ENCODE data around the gene PANX2.

The PANX2 gene

DNA sequence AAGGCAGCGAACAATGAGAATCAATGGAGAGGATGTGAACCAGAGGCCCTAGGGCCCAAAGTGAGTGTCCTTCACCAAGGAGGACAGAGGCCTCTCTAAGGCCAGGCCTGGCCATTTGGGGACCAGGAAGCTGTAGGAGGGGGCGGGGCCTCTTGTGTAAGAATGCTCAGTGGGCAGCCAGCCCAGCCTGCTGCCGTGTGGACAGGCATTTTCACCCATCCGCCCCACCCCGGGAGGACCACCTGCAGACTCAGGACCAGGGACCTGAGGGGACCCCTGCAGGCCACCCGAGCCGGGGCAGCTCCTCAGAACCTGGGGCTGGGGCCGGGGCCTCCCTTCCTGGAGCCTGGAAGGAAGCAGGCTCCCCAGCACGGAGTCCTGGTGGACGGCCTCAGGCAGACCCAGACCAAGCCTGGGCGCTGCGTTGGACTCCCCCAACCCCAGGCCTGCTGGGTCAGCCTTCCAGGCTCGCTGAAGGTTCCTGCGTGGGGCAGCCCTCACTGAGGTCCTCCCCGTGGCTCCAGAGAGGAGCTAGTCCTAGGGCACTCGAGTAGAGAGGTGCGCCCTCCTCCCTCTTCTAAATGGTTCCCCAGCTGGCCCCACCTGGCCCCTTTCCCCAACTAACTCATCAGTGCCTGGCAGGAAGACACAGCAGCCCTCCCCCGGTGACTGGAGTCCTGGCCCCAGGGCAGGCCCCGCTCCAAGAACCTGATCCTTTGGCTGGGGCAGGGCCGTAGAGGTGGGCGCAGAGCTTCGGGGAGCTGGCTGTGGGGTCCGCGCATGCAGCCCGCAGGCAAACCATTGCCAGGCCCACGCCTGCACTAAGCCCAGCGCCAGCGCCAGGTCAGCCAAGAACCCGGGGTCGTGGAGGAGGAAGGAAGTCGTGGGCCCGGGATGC lies 13.7 kb downstream of the PANX2 start:
- no peak for DNase-seq

DNA sequence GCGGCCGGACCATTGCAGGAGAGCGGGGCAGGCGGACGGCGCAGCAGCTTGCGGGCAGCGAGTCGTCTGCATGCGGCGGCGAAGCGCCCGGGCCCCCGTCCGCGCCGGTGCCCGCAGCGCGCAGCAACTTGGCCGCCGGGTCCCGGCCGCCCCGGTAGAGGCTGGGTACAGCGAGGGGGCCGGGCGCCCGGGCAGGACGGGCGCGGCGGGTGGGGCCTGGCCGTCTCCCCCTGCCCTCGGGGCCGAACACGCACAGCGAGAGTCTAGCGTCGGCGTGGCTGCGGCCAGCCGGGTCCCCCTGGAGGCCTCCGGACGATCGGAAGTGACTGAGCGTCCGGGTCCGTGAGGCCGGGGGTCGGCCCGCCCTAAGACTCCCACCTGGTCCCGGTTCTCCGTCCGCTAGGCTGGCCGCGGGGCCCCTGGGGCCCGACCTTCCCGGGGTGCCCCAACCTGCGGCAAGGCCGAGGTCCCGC lies 14.4 kb downstream of the PANX2 start:
- DNase-seq, result no peak

DNA sequence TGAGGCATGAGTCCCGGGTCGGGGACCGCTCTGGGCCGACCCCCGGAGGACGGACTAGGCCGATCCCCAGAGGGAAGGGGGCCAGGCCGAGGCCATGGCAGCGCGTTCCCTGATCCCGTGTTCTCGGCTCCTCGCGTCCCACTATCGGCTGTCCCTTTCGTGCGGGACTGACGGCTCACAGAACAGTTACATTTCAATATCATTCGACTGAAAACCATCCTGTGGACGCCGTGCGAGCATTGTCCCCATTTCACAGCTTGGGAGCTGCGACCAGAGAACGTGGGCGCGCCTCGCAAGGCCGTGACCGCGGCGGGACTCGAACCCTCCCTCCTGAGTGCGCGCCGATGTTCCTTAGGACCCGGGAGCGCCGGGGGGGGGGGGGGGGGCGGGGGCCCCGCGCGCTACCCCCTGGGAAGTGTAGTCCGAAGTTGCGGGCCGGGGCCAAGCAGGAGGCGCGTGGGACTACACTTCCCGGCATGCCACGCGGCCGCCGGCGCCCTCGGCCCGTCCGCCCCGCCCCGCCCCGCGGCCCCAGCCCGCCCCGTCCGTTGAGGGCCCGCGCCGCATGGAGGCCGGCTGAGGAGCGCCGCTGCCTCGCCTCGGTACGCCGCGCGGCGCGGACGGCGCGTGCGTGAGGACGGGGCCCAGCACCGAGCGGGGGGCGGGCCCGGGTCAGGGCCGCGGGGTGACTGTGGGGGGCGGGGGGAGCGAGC lies 15.0 kb downstream of the PANX2 start, which contains the start of gene TRABD:
Gene TRABD (plus strand): TSS at position 539 of the 713 bp plus-strand sequence. CDS start 7,148 bp downstream, outside the sequence.
- peak; percentile 59 for DNase-seq

- no peak for DNase-seq
Measured at GRCh38 chr22:50186181-50186714, 15.7 kb downstream of the PANX2 start.

DNA sequence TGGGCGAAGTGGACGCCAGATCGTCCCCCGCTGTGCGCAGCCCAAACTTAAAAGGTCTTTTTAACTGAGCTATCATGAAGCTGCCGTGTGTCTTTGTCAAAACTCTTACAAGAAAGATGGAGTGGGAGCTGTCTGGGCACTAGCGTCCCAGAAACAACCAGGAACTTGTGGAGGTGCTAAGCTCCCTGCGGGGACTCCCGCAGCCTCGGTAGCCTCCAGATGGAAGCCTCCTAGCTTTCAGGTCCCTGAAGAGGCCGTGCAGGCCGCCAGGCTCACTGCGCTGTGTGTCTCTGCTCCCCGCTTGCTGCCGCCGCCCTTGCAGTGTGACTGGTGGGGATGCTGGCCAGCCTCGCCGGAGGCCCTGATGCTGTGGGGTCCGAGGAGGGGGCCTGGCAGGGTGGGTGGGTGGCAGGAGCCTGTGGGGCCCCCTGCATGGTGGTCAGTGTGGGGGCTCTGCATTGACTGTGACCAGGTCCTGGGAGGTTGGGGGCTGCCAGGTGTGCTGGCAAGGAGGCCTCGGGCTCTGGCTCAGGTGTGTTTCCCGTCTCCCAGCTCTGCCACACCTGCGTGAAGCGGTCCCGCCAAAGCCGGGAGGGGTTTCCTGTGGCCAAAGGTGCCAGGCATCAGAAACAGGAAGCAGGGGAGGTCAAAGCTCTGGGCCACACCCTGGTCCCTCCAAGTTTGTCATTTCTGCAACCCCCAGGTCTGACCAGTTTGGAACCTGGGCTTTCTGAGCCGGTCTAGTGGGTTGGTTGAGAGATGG lies 16.4 kb downstream of the PANX2 start:
- DNase-seq, result no peak

DNA sequence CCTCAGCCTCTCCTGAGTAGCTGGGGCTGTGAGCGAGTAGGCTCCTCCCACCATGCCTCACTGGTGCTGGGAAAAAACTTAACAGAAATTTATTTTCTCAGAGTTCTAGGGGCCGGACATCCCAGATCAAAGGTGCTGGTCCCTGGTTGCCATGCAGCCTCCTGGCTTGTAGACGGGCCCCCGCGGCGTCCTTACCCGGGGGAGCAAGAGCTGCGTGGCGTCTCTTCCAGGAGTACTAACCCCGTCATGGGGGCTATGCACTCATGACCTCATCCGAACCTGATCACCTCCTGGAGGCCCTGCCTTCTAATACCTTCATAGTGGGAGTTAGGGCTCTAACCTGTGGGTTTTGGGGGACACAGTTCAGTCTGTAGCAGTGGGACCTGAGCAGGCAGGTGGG lies 17.8 kb downstream of the PANX2 start:
- no peak for DNase-seq

- no peak for DNase-seq
Measured at GRCh38 chr22:50189184-50189848, 18.8 kb downstream of the PANX2 start.

- DNase-seq, result peak; percentile 64
Measured at GRCh38 chr22:50189849-50190181, 19.3 kb downstream of the PANX2 start.

GRCh38 chr22:50190182-50190940 lies 19.8 kb downstream of the PANX2 start:
- DNase-seq, result peak; percentile 64

- DNase-seq, result no peak
Measured at GRCh38 chr22:50190941-50191741, 20.6 kb downstream of the PANX2 start.

GRCh38 chr22:50192436-50193204 lies 22.1 kb downstream of the PANX2 start:
- no peak for DNase-seq

GRCh38 chr22:50193621-50194020 lies 23.1 kb downstream of the PANX2 start:
- DNase-seq, result no peak

DNA sequence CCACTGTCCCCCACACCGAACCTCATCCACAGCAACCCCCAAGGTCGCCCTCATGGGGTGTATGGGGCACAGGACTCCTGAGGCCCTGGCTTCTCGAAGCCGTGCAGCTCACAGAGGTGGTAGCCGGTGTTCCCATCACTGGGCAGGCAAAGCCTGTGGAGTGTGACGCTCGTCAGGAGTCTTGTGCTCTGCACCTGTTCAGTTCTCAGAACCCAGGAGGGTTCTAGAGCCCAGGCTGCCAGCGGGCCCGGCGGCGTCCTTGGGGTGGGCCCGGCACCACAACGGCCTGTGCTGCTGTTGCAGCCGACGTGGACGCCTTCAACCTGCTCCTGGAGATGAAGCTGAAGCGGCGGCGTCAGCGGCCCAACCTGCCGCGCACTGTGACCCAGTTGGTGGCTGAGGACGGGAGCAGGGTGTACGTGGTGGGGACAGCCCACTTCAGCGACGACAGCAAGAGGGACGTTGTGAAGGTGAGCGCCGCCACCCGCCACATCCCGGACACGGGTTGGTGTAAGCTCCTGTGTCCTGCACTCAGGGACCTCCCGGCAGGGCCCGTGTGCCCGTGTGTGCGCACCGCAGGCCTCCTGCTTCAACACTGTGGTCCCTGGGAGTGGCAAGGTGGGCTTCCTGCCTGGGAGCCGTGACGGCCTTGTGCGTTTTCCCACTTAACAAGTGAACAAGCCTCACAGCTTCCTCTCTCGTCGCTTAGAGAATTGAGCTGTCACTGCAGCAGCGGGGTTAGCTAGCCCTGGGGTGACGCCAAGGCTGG lies 23.7 kb downstream of the PANX2 start:
- no peak for DNase-seq

DNA sequence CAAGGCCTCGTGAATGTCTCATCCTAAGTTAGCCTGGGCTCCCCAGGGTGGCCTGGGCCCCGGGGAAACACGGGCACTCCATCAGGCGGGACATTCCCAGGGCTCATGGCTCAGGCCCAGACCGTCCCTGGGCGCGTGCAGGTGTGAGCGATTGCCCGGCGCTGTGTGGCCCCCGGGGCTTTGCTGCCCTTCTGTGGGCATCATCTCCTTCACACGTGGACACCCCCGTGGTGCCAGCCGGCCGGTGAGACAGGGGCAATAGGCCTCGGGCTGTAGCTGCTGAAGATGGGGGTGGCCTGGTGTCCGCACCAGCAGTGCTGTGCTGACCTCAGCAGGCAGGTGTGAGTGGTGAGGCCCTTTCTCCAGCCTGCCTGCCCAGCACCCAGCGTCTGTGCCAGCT lies 25.7 kb downstream of the PANX2 start:
- DNase-seq, result no peak

DNA sequence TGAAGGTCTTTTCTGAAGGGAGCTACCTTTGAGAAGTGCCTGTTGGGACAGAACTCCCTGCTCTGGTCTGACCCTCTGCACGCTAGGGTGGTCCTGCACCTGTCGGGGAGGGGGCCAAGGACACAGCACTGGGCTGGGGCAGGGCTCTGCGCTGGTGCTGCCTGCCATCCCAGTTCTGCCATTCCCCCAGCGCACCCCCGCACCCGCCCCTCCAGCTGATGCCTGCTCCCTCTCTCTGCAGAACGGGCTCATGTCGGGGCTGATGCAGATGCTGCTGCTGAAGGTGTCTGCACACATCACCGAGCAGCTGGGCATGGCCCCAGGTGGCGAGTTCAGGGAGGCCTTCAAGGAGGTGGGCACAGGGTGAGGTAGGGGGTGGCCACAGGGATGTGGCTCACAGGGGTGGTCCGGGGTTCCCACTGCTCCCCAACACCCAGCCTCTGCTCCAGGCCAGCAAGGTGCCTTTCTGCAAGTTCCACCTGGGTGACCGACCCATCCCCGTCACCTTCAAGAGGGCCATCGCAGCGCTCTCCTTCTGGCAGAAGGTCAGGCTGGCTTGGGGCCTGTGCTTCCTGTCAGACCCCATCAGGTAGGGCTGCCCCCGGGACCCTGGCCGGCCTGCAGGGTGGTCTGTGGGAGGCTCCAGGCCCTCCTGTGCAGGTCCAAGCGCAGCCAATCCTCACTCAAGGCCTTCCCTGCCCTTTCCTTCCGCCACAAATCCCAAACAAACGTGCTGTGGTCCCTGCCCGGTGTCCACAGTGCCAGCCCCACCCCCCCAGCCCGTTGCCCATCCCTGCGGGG lies 26.7 kb downstream of the PANX2 start:
- no peak for DNase-seq

DNA sequence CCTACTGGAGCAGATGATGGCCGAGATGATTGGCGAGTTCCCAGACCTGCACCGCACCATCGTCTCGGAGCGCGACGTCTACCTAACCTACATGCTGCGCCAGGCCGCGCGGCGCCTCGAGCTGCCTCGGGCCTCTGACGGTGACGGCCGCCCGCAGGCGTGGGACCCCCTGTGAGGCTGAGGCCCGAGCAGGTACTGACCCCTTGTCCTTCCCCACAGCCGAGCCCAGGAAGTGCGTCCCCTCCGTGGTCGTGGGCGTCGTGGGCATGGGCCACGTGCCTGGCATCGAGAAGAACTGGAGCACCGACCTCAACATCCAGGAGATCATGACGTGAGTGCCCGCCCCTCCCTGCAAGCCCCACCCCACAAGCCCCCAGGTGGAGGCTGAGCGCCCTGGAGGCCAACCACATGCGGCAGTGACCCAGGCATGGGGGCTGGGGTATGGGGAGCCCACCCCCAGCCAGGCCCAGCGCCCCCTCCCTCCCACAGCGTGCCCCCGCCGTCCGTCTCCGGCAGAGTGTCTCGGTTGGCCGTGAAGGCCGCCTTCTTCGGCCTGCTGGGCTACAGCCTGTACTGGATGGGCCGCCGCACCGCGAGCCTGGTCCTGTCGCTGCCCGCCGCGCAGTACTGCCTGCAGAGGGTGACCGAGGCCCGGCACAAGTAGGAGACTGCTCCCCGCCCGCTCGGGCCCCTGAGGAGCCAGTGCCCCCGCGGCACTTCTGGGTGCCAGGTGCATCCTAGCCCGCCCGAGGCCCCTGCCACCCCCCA lies 27.5 kb downstream of the PANX2 start:
- no peak for DNase-seq

DNA sequence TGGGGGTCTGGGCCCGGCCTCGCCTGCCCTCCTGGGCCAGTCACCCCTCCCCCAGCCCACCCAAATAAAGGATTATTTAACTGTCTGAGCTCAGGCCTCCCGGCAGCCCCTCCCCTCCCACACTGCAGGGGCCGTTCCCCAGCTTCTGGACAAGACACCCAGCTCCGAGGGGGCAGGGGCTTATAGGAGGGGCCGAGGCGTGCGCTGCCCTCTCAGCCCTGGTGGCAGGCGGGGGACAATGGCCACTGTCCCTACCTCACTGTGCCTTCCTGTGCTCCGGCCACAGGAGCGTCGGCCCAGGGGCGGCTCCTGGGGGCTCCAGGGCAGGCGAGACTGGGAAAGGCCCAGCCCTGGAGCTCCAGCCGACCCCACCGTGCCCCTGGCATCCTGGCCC lies 28.1 kb downstream of the PANX2 start:
- DNase-seq, result no peak
